HEK293T (cell line): ENCODE results near the gene GRIN2B.

ENCODE experiments used
- CTCF ChIA-PET: fragments of 350-600 bp; formaldehyde crosslinking; extraction: SDS; loops from one replicate; lab custom pipeline; 2021; ENCODE audit warnings: antibody characterized with exemption, inconsistent platforms; lab: Yijun Ruan, JAX
- POLR2A ChIA-PET: fragments of 350-600 bp; formaldehyde crosslinking; extraction: SDS; loops from one replicate; lab custom pipeline; 2020; ENCODE audit warnings: antibody characterized with exemption, inconsistent platforms; lab: Yijun Ruan, JAX
- DNase-seq: peaks from one replicate; pipeline ENCODE4 v3.0.0; 2012; ENCODE audit warnings: mixed read lengths; ENCODE audit errors: extremely low spot score
- ARNT ChIP-seq: fragments of 450-650 bp; IDR thresholded peaks from 2 replicates; pipeline ENCODE4 v1.6.1; 2017; ENCODE audit warnings: mild to moderate bottlenecking
- BHLHE40 ChIP-seq: fragments of 450-650 bp; IDR thresholded peaks from 2 replicates; pipeline ENCODE4 v1.6.1; 2016; ENCODE audit warnings: mild to moderate bottlenecking, moderate library complexity, borderline replicate concordance
- CTBP1 ChIP-seq: fragments of 450-650 bp; IDR thresholded peaks from 2 replicates; pipeline ENCODE4 v1.6.1; 2016; ENCODE audit warnings: borderline replicate concordance
- ELF4 ChIP-seq: fragments of 450-650 bp; IDR thresholded peaks from 2 replicates; pipeline ENCODE4 v1.6.1; 2017; ENCODE audit warnings: antibody characterized with exemption
- FOXA1 ChIP-seq: fragments of 450-650 bp; IDR thresholded peaks from 2 replicates; pipeline ENCODE4 v1.6.1; 2016; ENCODE audit warnings: mild to moderate bottlenecking
- FOXK2 ChIP-seq: fragments of 450-650 bp; IDR thresholded peaks from 2 replicates; pipeline ENCODE4 v1.6.1; 2016; ENCODE audit warnings: mild to moderate bottlenecking
- FOXM1 ChIP-seq: fragments of 450-650 bp; IDR thresholded peaks from 2 replicates; pipeline ENCODE4 v1.6.1; 2017; ENCODE audit warnings: mild to moderate bottlenecking, borderline replicate concordance
- HDGF ChIP-seq: fragments of 450-650 bp; IDR thresholded peaks from 2 replicates; pipeline ENCODE4 v1.6.1; 2017; ENCODE audit warnings: antibody characterized with exemption, borderline replicate concordance
- L3MBTL2 ChIP-seq: fragments of 450-650 bp; conservative IDR thresholded peaks from 2 replicates; pipeline ENCODE4 v1.6.1; 2016; ENCODE audit warnings: mild to moderate bottlenecking
- LEF1 ChIP-seq: fragments of 450-650 bp; IDR thresholded peaks from 2 replicates; pipeline ENCODE4 v1.6.1; 2017; ENCODE audit warnings: mild to moderate bottlenecking, borderline replicate concordance
- NFRKB ChIP-seq: fragments of 450-650 bp; IDR thresholded peaks from 2 replicates; pipeline ENCODE4 v1.6.1; 2016; ENCODE audit warnings: mild to moderate bottlenecking, moderate library complexity
- PKNOX1 ChIP-seq: fragments of 450-650 bp; IDR thresholded peaks from 2 replicates; pipeline ENCODE4 v1.6.1; 2016
- SP1 ChIP-seq: fragments of 450-650 bp; IDR thresholded peaks from 2 replicates; pipeline ENCODE4 v1.6.1; 2017
- SUZ12 ChIP-seq: fragments of 450-650 bp; IDR thresholded peaks from 2 replicates; pipeline ENCODE4 v1.6.1; 2016; ENCODE audit warnings: mild to moderate bottlenecking
- TARDBP ChIP-seq: fragments of 450-650 bp; IDR thresholded peaks from 2 replicates; pipeline ENCODE4 v1.6.1; 2016
- ZNF384 ChIP-seq: fragments of 450-650 bp; IDR thresholded peaks from 2 replicates; pipeline ENCODE4 v1.6.1; 2016

Gene GRIN2B

GRCh38 chr12:13957576-13957975 lies 23.8 kb downstream of the GRIN2B start:
- no peak for TF ChIP-seq FOXA1
- no peak for TF ChIP-seq BHLHE40
- no peak for TF ChIP-seq FOXK2
- TF ChIP-seq LEF1: no peak
- no peak for TF ChIP-seq SUZ12
- no peak for TF ChIP-seq SP1
- TF ChIP-seq ARNT: no peak
- no peak for TF ChIP-seq HDGF
- TF ChIP-seq L3MBTL2: no peak
- TF ChIP-seq PKNOX1: no peak
- TF ChIP-seq NFRKB: no peak
- no peak for TF ChIP-seq TARDBP
- no peak for TF ChIP-seq ZNF384
- no peak for TF ChIP-seq FOXM1
- TF ChIP-seq ELF4: no peak
- ChIA-PET POLR2A (no interaction called here), CTCF (no interaction called here)
- no peak for DNase-seq

GRCh38 chr12:13956060-13956590 lies 25.3 kb downstream of the GRIN2B start:
- POLR2A ChIA-PET: no interaction called here
- TF ChIP-seq CTBP1 (no peak), PKNOX1 (no peak), ARNT (no peak), NFRKB (no peak), HDGF (no peak), FOXK2 (no peak), SUZ12 (no peak), ZNF384 (no peak), ELF4 (no peak), FOXA1 (no peak), TARDBP (no peak), L3MBTL2 (no peak), FOXM1 (no peak)
- CTCF ChIA-PET: no interaction called here
- DNase-seq: no peak

DNA sequence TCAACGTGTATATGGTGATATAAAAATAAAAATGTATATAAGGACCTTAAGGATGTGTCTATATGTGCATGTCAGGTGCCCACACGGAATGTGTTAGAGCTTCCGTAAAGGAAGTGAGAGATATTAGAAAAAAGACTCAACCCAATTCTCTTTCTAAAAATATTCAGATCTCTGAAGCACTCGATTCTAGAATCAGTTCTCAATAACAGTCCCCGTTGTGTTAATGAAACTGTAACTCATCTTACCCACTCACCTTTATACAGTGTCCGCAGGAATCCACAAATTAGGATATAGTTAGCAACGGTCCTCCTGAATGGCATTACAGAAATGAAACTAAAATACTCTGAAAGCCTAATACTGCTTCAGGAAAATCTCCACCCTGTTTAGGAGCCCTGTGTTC lies 29.3 kb downstream of the GRIN2B start:
- no peak for DNase-seq
- ChIA-PET CTCF (no interaction called here), POLR2A (no interaction called here)
- no peak for TF ChIP-seq FOXM1
- TF ChIP-seq NFRKB: no peak
- TF ChIP-seq CTBP1: no peak
- TF ChIP-seq FOXK2: no peak
- TF ChIP-seq HDGF: no peak
- no peak for TF ChIP-seq ZNF384
- TF ChIP-seq LEF1: no peak
- TF ChIP-seq SP1: no peak
- no peak for TF ChIP-seq BHLHE40
- TF ChIP-seq FOXA1: no peak
- no peak for TF ChIP-seq TARDBP
- TF ChIP-seq ELF4: no peak
- TF ChIP-seq PKNOX1: no peak
- TF ChIP-seq ARNT: no peak
- no peak for TF ChIP-seq SUZ12

- POLR2A ChIA-PET: no interaction called here
- TF ChIP-seq NFRKB (no peak), PKNOX1 (no peak), FOXM1 (no peak), BHLHE40 (no peak), ZNF384 (no peak), SP1 (no peak)
- CTCF ChIA-PET: no interaction called here
- DNase-seq: no peak
Measured at GRCh38 chr12:13950502-13950901, 30.9 kb downstream of the GRIN2B start.

DNA sequence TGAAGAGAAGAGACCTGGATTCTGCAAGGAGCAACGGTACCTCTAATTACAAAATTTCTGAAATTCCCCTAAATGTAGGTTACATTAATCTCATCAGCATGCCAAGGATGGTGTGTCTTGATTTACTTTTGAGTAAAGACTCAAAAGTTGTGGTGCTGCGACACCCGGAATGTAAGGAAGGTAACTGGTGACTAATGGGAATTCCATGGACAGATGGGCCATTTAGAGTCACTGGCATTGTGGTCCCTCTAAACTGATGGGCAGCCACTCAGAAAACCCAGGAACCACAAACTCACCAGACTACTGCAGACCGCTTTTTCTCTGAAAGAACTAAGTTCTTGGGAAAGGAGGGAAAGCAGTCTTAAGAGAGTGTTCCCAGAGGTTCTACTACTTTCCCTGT lies 32.8 kb downstream of the GRIN2B start:
- ChIA-PET CTCF (no interaction called here), POLR2A (no interaction called here)
- TF ChIP-seq L3MBTL2 (no peak), TARDBP (no peak), CTBP1 (no peak), ELF4 (no peak), ZNF384 (no peak), SUZ12 (no peak), BHLHE40 (no peak), FOXK2 (no peak), ARNT (no peak), FOXA1 (no peak), NFRKB (no peak)
- no peak for DNase-seq

GRCh38 chr12:13947276-13947946 lies 34.0 kb downstream of the GRIN2B start:
- CTCF ChIA-PET: no interaction called here
- TF ChIP-seq PKNOX1 (no peak), ZNF384 (no peak), BHLHE40 (no peak), SP1 (no peak), ARNT (no peak), HDGF (no peak), CTBP1 (no peak), FOXA1 (no peak), L3MBTL2 (no peak), SUZ12 (no peak), NFRKB (no peak), FOXM1 (no peak), LEF1 (no peak), ELF4 (no peak), FOXK2 (no peak), TARDBP (no peak)
- no peak for DNase-seq
- POLR2A ChIA-PET: no interaction called here
